ENCODE results near the gene DCN.

- TF ChIP-seq CTCF (IDR thresholded peaks at IDR 0.05) (no peak), POLR2A (IDR thresholded peaks at IDR 0.05) (no peak)
These were observed 79.0 kb downstream of the DCN start for GRCh38 chr12:91103624-91104023.

Data from vagina (tissue), 2 donors.